ENCODE measurements around the gene PCSK5.

PCSK5 gene

DNA sequence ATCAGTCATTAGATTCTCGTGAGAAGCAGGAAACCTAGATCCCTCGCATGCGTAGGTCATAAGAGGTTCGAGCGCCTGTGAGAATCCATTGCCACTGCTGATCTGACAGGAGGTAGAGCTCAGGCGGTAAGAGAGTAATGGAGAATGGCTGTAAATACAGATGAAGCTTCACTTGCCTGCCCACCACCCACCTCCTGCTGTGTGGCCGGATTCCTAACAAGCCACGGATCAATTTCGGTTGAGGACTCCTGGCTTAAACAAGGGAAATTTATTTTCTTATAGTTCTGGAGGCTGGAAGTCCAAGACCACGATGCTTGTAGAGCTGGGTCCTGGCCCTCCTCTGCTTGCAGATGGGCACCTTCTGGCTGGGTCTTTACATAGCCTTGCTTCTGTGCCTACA is 200.4 kb downstream of the PCSK5 start:
- DNase-seq = no peak

DNA sequence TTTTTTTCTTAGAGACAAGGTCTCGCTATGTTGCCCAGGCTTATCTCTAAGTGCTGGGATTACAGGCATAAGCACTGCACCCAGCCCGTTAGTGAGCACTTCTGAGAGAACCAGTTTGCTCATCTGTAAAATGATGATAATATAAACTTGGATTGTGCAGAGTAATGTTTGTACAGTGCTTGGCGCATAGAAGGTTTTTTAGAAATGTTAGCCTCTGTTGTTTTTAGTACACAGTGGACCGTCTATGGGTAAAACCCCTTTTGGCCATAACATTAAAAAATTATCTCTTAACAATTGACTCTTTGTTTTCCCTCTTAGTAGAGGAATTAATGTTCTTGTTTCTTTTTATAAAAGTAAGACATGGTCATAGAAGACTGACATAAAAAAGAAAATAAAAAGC is 202.1 kb downstream of the PCSK5 start:
- DNase-seq = no peak

DNA sequence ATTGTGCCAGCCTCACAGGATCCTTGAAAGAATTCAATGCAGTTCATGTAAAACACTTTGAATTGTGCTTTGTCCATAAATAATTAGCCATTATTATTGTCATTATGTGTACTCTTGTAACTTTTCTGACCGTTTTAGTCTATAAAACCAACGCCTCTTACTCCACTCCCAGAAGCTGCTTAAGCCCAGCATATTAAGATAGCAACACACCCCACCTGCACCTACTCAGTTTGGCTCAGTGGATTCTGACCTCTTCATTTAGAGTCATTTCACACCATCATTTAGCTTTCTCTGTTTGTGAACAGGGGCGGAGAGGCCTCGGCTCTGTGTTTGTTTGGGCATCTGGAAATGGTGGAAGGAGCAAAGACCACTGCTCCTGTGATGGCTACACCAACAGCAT is 205.1 kb downstream of the PCSK5 start:
- DNase-seq = no peak

DNA sequence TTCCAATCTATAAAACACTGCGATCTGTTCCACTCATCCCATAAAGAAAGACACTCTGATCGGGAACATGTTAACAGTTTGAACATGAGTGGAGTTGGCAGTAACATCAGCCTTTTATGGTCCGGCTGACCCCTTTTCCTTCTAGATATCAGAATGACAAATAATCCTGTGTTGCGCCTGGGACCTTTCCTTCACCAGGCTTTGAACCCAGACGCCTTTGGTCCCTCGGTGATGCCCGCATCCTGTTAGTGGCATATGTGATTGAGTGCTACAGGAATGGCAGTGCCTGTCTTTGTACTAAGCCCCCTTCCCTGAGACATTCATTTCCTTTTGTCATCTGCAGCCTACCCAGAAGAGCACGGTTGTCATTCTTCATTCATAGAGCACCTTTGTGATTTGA is 209.0 kb downstream of the PCSK5 start:
- DNase-seq = no peak

DNA sequence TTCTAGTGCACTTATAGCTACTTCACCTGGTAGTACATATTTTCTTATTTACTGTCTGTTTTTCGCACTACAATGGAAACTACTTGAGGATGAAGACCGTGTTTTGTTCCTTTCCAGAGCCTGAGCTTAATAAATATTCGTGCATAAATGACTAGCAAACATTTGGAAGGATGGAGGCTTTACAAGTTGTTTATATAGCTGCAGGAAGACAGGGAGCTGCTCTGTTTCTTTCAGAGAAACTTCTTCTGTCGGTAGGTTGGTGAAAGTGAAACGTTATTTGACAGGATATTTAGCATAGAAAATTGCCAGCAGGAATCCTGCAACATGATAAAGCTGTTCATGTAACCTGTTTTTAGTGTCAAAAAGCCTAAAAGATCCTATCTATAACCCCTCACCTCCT is 210.6 kb downstream of the PCSK5 start:
- DNase-seq = no peak

DNA sequence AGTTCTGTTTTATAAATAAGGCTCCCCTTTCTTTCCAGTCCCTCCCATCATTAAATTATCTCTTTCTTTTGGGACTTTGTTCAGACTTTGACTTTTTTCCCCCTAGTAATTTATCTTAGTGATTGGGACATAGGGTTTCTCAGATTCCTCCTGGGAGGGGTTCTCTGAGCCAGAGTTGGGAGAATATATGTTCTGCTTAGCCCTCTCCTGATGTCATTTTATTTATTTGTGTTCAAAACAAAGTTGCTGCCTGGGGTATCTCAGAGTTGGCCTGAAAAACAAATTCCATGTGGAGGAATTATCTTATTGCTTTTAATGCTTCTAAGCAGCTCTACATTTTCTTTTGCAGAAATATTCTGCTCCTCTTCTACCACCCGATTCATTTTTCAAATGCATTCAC is 211.0 kb downstream of the PCSK5 start:
- DNase-seq = no peak

DNA sequence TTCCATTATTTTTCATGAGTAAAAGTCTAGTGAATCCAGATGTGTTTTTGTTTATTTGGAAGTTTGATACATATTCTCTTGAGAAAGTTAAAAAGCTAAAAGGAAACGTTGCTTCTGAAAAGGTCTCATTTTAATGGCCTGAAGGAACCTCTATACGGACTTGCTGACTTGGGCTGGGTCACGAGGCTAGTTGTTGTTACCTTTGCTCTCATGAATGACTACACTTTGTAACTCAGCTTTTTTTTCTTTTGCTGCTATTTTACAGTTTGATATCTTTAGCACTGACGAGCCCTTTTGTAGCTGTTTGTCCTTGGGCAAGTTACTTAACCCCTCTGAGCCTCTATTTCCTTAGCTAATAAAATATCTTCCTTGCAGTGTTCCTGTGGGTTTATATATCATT is 211.5 kb downstream of the PCSK5 start:
- no peak for DNase-seq

DNA sequence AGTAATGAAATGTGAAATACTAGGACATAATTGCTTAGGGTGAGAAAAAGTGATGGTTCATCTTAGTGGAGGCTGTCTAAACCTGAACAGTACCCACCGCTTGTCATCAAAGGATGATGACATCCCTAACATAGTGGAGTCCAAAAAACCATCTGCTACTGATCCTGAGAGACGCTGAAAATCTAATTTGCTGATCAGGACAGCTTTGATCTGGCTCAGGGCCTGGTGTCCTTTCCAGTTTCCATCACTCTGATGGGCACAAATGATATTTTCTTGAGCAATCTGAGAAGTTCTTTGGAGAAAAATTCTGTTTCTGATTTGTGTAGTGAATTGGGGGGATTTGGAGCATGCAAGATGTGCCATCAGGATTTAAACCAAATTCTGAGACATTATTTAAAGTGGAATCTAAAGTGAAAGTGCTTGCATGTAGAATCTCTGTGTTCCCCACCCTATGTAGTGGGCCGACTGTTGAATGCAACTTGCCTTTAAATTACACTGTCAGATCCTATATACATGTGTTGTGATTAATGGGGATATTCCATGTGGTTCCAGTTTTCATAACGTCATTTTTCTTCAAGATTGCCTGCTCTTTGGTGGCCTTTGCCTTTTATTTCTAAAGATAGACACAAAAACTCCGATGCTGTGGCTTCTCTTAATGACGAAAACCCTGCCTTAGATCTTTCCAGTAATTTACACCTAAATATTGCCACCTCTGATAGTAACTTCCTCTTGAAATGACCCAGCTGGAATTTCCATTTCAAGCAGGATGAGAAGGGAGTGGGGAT is 213.2 kb downstream of the PCSK5 start:
- DNase-seq = no peak

DNA sequence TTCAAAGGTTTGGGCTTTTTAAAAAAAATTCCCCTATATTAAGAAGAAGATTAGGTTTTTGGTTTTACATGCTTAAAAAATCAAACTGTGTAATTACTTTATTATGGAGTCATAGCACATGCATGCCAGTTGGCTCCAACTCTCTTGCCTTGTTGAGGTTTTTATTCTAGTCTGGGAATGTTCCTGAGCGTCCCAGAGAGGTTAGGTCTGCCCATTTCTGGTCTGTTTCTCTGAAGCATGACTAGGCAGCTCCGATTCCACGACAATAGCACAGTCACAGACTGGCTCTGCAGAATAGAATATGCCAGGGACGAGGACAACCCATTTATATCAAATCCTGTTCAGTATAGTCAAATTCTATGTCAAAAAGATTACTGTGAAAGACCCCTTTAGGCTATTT is 217.0 kb downstream of the PCSK5 start:
- no peak for DNase-seq

DNA sequence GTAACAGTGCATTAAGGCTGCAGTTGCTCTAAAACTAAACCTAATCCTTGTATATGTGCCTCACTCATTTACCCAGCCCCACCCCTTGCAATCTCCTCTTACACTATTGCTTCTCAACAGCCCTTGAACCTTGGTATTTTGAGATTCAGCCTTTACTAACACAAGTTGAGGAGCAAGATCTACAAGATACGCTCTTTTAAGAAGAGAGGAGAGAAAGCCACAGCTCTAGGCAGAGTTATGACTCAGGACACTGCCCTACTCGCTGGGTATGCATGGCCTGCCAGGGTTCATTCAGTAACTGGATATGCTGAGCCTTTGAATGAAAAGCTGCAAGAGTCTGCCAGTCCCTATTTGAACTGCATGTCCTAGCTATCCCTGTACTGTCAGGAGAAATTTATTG is 219.5 kb downstream of the PCSK5 start:
- DNase-seq = no peak

DNA sequence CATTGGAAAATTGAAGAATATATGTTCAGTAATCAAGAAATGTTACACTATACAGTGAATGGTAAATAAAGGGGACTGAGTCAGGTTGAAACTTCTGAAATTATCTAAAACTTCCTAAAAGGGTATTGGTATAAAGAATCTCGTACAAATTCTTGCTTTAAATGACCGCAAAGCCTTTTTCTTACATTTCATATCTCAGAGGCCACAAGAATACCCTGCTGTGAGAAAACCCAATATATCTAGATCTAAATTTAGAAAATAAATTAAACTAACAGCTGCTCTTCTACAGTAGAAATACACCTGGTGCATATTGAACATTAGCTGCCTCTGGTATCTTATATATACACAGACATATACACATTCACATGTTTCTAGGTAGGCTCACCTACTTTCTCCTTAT is 221.7 kb downstream of the PCSK5 start:
- no peak for DNase-seq

DNA sequence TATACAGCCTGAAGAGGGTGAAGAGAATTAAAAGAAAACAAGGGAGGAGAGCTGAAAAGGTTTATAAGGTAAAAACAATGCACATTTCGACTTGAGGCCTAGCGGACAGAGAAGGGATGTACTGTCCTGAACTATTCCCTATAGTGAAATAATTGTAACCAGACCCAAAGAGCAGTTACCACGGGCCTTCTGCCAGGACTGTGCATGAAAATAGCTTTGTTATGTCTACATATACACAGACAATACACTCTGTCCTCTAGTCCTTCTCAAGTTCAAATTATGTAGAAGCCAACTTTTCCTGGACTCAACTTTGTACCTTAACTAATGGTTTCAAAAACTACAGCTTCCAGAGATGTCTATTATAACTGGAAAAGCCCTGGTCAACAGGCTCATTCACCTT is 223.7 kb downstream of the PCSK5 start:
- DNase-seq = no peak

DNA sequence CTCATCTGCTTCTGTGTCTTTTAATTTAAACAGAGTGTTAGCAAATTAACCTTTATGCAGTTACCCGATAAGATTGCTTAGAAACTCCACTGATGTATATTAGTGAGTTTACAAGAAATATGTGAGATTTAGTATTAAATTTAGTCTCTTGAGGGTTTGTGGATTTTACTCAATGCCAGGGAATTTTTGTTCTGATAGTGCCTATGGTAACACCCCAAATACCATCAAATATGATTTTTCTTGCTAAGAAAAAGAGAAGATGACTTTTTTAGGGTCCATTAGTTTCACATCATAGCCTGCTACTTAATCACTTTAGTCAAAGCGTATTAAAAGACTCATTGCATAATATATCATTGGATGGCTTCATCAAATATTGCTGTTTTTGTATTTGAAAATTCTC is 224.9 kb downstream of the PCSK5 start:
- no peak for DNase-seq

DNA sequence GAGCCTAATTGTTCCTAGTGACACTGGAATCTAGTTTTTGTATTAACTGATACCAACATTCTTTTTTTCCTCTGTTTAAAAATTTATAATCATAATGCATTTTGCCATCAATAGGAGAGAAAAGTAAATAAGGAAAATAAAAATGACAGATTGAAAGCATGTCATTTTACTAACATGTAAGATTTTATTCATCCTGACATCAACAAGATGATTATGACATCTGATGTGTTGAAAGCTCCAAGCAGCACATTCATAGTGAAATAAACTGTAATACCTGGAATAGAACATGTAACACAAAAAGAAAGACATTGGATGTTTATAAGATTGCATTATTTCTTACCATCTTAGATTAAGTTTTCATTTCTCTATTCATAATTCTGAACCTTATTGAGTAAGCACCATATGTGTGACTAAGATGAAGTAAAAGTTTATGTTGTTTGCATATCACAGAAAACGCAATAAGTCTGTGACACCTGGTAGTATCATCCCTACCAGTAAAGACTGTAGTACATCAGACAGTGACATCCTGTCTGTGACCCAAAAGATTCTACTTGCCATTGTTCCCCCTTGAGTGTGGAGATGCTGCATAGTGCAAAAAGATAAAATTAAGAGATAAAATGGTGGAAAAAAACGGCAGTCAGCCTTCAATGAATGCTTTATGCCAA is 225.6 kb downstream of the PCSK5 start:
- DNase-seq = no peak

DNA sequence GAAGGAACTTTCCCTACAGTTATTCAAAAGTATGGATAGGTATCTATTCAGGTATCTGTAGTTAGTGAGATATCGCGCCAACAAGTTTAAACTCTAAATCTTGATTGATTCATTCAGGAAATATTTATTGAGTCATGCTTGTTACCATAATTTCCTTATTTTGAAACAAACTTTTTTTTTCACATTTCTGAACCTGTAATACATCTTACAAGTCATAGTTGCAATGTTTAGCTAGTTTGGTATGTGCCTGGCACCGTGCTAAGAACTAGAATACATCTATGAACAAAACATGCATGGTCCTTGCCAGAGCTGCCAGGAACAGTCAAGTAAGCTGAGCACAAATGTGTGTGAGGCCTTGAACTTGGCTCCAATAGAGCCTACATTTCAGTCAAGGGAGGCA is 226.4 kb downstream of the PCSK5 start:
- DNase-seq = no peak

DNA sequence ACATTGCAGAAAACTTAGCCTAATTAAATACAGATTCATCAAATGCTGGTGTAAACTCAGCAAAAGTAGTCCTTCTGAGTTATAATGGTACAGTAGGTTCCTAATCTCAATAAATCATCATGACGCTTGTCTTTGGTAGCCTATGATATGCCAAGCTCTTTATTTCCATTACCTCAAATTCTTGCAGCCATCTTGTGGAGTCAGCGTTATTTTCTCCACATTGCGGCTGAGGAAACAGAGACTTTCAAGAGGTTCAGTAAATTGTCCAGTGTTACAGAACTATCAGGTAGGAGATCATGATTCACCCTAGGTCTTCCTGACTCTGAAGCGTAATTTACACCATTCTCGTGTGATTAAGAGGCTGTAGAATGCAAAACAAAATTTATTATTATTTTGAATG is 237.2 kb downstream of the PCSK5 start:
- no peak for DNase-seq

DNA sequence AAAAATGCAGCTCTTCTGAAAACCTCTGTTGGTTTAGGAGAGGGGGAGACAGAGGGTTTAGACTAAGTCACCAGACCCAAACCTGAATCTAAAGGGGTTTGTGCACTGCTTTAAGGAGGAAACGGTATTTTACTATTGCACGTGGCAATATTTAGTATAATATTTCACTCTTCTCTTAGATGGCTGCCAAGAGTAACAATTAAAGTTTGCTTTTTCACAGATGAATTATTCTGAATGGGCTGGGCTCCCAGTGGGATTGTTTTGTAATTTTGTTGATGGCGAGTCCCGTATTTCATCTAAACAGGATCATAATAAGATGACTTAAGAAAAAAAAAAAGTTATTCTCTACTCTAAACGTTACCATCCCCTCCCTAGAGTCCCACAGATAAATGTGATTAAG is 245.4 kb downstream of the PCSK5 start:
- DNase-seq = no peak

DNA sequence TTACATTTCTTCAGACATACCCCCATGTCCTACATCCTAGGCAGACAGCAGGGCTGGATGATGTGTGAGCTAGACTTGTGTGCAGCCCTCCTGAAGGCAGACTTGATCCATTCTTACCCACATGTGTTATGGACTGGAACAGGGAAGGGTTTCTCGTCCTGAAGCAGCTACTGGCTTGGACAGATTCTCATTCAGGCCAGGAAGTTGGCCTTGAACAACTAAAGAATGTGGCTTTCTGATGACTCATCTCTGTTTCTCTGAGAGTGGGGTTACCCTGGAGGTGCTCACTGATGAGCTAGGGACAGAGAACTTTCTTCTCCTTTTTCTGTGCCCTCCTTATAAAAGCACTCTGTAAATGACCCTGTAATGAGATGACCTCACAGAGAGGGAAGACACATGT is 246.5 kb downstream of the PCSK5 start:
- DNase-seq = no peak

DNA sequence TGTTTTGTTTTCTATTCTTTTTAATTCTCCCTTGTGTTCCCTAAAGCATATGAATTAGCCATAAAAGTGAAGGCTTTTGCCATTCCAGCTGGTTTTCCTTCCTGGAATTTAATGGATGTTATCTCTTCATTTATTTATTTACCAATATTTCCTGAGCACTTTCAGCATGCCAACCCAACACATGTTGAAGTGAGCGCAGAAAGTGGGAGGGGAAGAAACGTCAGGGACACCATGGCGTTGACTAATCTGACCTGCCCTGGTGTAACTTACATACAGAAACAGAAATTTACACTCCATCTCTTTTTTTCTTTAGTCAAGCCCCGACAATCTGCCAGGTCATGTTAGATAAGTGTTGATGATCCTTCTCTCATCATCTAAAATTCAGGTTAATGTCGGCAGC is 247.5 kb downstream of the PCSK5 start:
- DNase-seq = no peak

DNA sequence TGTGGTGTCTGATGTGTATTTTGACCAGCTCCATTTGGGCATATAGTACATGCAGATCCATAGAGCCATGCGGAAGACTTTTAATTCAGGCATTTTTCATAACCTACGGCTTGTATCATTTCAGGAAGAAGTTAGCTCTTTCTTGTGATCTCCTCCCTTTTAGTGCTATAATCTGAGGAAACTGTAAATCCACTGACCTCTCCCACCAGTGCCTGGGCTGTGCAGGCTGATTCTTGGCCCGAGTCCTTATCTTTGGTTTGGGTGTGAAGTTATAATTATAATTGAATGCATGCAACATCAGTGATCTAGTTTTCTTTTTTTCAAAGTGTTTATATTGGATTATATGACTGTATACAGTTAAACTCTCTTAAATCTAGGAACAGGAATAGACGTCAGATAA is 247.9 kb downstream of the PCSK5 start:
- DNase-seq = no peak

DNA sequence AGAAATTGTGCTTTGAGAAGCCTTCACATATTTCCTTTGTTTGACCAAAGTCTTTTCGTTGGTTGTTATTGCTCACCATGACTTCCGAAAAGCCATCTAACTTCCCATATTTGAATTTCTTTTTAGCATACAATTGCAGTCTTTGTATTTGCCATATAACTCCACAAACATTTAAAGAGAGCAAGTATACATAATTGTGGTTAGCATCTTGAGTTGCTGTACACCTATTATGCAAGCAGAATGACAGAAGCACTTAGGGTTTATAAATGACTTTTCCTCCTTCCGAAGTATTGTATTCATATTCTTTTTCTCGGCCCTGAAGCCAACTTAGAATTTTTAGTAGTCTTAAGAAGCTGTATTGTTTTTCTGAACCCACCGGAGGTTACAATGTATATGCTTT is 253.4 kb downstream of the PCSK5 start:
- DNase-seq = no peak

DNA sequence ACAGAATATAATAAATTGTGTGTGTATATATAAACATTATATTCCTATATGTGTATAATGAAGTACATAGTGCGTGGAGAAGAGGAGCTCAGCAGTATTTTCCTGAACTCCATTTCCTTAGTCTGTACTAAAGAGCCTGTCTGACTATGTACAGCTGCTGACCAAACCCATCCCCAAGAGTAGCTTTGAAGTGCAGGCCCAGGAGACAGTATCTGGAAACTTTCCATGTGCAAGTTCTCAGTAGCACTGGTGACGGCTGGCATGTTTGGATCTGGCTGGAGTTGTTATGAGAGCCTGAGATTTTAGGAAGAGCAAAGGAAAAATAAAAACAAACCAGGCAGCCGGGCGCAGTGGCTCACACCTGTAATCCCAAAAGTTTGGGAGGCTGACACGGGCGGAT is 259.5 kb downstream of the PCSK5 start:
- no peak for DNase-seq

DNA sequence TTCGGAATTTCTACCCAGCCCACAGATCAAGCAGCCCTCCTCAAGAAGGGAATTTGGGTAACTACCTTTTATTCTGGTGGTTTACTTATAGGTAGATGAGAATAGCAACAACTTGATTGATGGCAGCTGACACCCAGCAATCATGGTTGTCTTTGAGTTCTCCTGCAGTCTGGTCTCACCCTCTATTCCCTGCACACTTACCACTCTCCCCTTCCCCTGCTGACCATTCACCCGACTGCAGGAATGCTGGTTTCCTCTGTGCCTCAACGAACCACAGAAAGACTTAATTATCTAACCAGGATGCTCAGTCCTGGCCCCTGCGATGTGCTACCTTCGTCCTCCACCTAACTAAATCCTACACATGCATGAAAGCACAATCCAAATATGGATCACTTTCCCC is 260.8 kb downstream of the PCSK5 start:
- no peak for DNase-seq

DNA sequence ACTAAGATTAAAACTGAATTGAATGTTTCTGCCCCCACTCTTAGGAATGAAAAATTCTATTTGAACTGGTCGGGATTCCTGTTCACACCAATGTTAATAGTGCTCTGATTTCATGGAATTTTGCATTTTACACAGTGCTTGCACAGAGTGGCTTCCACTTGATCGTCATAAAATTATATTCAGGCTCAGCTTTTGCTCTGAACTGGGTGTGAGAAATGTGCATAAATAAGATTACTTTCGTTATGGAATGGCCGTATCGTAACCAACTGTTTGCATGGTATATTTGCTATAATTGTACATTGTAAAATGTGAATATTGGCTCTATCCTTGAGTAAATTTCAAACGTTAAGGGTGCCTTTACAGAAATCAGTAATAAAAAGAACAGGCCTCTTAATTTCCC is 262.9 kb downstream of the PCSK5 start:
- no peak for DNase-seq

All from CD4-positive, alpha-beta T cell treated with Interferon gamma for 1 hour (primary cell).